ENCODE results near the gene SLC39A7. TPM values are rescaled to one million over a fixed set of nuclear protein-coding genes. Genes with fewer than 3 reads are reported as not detected.

SLC39A7 gene
- 100 to 1,000 TPM; 131 to 149 TPM for total RNA-seq
- 100 to 1,000 TPM in 2 of 6 donors, 10 to 100 TPM in 4; 71.9 to 103 (median 98.8) TPM for polyA plus RNA-seq (ENCODE audit: insufficient read length in 6 of 6)
- long read RNA-seq, donor 1, transcript SLC39A7-202 (7 exons, 2,409 nt): major isoform, 8 of 12 reads
- long read RNA-seq, donor 1, partial matches to known transcripts: 0 of 12 reads
- long read RNA-seq, donor 1, other reads (novel, unspliced or antisense): 0 of 12 reads
- long read RNA-seq, donor 2, transcript SLC39A7-201 (8 exons, 2,153 nt): major isoform, 6 of 103 reads
- long read RNA-seq, donor 2, partial matches to known transcripts: 94 of 103 reads
- long read RNA-seq, donor 2, other reads (novel, unspliced or antisense): 0 of 103 reads
- long read RNA-seq, donor 3, transcript SLC39A7-201 (8 exons, 2,153 nt): major isoform, 15 of 38 reads
- long read RNA-seq, donor 3, transcript SLC39A7-202 (7 exons, 2,409 nt): minor isoform, 9 of 38 reads
- long read RNA-seq, donor 3, partial matches to known transcripts: 14 of 38 reads
- long read RNA-seq, donor 3, other reads (novel, unspliced or antisense): 0 of 38 reads
- long read RNA-seq, donor 4, partial matches to known transcripts: 4 of 5 reads
- long read RNA-seq, donor 4, other reads (novel, unspliced or antisense): 0 of 5 reads
- long read RNA-seq, donor 5, partial matches to known transcripts: 15 of 23 reads
- long read RNA-seq, donor 5, other reads (novel, unspliced or antisense): 0 of 23 reads
- long read RNA-seq, donor 6, transcript SLC39A7-202 (7 exons, 2,409 nt): major isoform, 12 of 21 reads
- long read RNA-seq, donor 6, transcript SLC39A7-201 (8 exons, 2,153 nt): minor isoform, 9 of 21 reads
- long read RNA-seq, donor 6, partial matches to known transcripts: 0 of 21 reads
- long read RNA-seq, donor 6, other reads (novel, unspliced or antisense): 0 of 21 reads
- long read RNA-seq, donor 7, transcript SLC39A7-201 (8 exons, 2,153 nt): minor isoform, 6 of 18 reads
- long read RNA-seq, donor 7, transcript SLC39A7-202 (7 exons, 2,409 nt): major isoform, 10 of 18 reads
- long read RNA-seq, donor 7, partial matches to known transcripts: 0 of 18 reads
- long read RNA-seq, donor 7, other reads (novel, unspliced or antisense): 0 of 18 reads
- long read RNA-seq, donor 8, transcript SLC39A7-202 (7 exons, 2,409 nt): major isoform, 9 of 53 reads
- long read RNA-seq, donor 8, transcript SLC39A7-201 (8 exons, 2,153 nt): minor isoform, 8 of 53 reads
- long read RNA-seq, donor 8, partial matches to known transcripts: 36 of 53 reads
- long read RNA-seq, donor 8, other reads (novel, unspliced or antisense): 0 of 53 reads
- long read RNA-seq, donor 9: 0 reads
- long read RNA-seq, donor 10, partial matches to known transcripts: 4 of 7 reads
- long read RNA-seq, donor 10, other reads (novel, unspliced or antisense): 0 of 7 reads
- long read RNA-seq, donor 11, transcript SLC39A7-201 (8 exons, 2,153 nt): major isoform, 14 of 24 reads
- long read RNA-seq, donor 11, transcript SLC39A7-202 (7 exons, 2,409 nt): minor isoform, 9 of 24 reads
- long read RNA-seq, donor 11, partial matches to known transcripts: 0 of 24 reads
- long read RNA-seq, donor 11, other reads (novel, unspliced or antisense): 0 of 24 reads
- long read RNA-seq, donor 12, transcript SLC39A7-202 (7 exons, 2,409 nt): major isoform, 6 of 14 reads
- long read RNA-seq, donor 12, partial matches to known transcripts: 5 of 14 reads
- long read RNA-seq, donor 12, other reads (novel, unspliced or antisense): 0 of 14 reads

- ATAC-seq (peak; percentile 84), DNase-seq (peak; percentile 99 to 100 (median 100))
- Histone ChIP-seq H3K27me3 (no peaks in the 10 kb centered on the region), H3K4me3 (peak within 1 kb of the TSS; percentile 96), H3K36me3 (peaks cover 0 to 48% of the 10 kb centered on the region in 2 donors), H3K4me1 (peaks cover 42 to 69% of the 10 kb centered on the region in 2 donors), H3K9me3 (no peaks in the 10 kb centered on the region), H3K27ac (peak within 1 kb of the TSS; percentile 95)
- intact Hi-C loops (cut with DNase I): no loop called here
- TF ChIP-seq CTCF (IDR thresholded peaks at IDR 0.05): no peak
These were observed at the start of gene SLC39A7, which contains the start of gene RXRB for GRCh38 chr6:33200219-33201146. Gene SLC39A7, plus strand, starts transcription at chr6:33200867. Its CDS starts 379 bp downstream, at chr6:33201246. Gene RXRB, minus strand, starts transcription at chr6:33200665. Its CDS starts 189 bp downstream, at chr6:33200476.

- Histone ChIP-seq H3K4me3 (no peak overlapping the region), H3K27me3 (peaks cover 0 to 19% of the 10 kb centered on the region in 2 donors), H3K36me3 (no peaks in the 10 kb centered on the region), H3K4me1 (no peaks in the 10 kb centered on the region), H3K27ac (no peak overlapping the region), H3K9me3 (peaks cover 0 to 20% of the 10 kb centered on the region in 2 donors)
- intact Hi-C loops (cut with DNase I): no loop called here
- DNase-seq (no peak), ATAC-seq (no peak)
- no peak for TF ChIP-seq CTCF (IDR thresholded peaks at IDR 0.05)
These were observed 49.6 kb upstream of the SLC39A7 start for GRCh38 chr6:33151050-33151449.

- peaks cover 0 to 20% of the 10 kb centered on the region in 2 donors for H3K9me3 ChIP-seq
- H3K27me3 ChIP-seq: peaks cover 0 to 7% of the 10 kb centered on the region in 2 donors
- H3K4me1 ChIP-seq: no peaks in the 10 kb centered on the region
- DNase-seq (no peak), ATAC-seq (no peak)
- no peak for TF ChIP-seq CTCF (IDR thresholded peaks at IDR 0.05)
- intact Hi-C loops (cut with DNase I): no loop called here
- no peak overlapping the region for H3K27ac ChIP-seq
- no peak overlapping the region for H3K4me3 ChIP-seq
- H3K36me3 ChIP-seq: no peaks in the 10 kb centered on the region
These were observed 46.3 kb upstream of the SLC39A7 start for GRCh38 chr6:33154349-33154748.

GRCh38 chr6:33156561-33156960 is 44.1 kb upstream of the SLC39A7 start:
- no peaks in the 10 kb centered on the region for H3K27me3 ChIP-seq
- H3K4me1 ChIP-seq: peaks cover 6% of the 10 kb centered on the region in 2 donors
- no peak for TF ChIP-seq CTCF (IDR thresholded peaks at IDR 0.05)
- no peak overlapping the region for H3K4me3 ChIP-seq
- no peaks in the 10 kb centered on the region for H3K36me3 ChIP-seq
- no peak overlapping the region for H3K27ac ChIP-seq
- DNase-seq: no peak
- ATAC-seq: no peak
- intact Hi-C loops (cut with DNase I): no loop called here
- peaks cover 0 to 13% of the 10 kb centered on the region in 2 donors for H3K9me3 ChIP-seq
